Measurements from ENCODE around the gene LRRTM1.

LRRTM1 gene, protein sequence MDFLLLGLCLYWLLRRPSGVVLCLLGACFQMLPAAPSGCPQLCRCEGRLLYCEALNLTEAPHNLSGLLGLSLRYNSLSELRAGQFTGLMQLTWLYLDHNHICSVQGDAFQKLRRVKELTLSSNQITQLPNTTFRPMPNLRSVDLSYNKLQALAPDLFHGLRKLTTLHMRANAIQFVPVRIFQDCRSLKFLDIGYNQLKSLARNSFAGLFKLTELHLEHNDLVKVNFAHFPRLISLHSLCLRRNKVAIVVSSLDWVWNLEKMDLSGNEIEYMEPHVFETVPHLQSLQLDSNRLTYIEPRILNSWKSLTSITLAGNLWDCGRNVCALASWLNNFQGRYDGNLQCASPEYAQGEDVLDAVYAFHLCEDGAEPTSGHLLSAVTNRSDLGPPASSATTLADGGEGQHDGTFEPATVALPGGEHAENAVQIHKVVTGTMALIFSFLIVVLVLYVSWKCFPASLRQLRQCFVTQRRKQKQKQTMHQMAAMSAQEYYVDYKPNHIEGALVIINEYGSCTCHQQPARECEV

DNA sequence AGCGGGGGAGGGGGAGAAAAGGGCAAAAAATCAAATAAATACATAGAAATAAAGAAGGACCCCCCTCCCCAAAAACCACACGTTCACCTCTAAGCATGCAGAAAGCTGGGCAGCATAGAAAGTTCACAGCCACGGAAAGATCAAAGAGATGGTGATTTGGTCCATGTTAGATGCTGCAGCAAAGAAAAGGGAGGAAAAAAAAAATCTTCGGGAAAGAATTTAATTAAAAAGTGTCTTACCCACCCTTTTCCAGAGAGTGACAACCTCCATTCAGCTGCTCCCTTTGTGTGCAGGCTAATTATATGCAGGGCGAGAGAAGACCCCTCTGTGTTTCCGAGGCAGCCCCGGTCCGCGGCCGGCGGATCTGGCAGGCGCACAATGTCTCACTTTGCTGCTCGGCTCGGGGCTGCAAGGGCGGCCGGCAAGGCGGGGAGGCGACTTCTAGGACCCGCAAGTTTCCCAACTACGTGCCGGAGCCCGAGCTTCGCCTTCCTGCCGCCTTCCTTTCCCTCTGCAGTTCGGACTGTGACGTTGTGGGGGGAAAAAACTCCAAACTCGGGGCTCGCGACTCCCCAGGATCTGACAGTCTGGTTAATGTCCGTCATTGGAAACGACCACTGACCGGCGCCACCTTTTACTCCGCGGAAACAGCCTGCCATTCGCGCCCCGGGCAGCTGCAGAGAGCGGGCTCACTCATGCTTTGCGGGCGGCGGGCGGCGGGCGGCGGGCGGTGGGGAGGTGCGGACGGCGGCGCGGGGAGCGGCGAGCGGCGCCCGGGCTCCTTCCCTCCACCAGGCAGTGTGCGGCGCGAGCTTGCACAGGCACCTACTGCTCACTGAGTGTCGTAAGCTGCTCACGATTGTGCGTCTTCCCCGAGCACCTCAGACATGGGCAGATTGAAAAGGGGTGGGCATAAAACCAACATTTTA, at the start of gene LRRTM1:
TSS of gene LRRTM1 (minus strand) at position 844 of the 929 bp plus-strand sequence. CDS start 933 bp downstream, outside the sequence.
- no peak for DNase-seq

DNA sequence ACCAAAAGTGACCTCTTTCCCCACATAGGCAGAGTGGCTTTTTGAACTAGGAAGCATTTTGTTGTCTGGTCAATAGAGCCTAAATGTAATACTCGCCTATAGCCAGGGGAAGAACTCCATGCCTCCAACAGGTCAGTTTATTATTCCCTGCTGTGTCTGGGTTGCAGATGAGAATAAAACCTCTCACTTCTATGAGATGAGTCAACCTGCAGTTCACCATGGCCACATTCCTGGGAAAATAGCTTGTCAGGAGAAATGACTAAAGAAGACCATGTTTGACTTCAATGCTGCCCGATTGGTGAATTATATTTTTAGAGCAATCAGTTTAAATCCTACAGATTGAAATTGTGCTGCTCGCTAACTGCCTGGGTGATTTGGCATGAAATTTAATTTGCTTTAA, 46.7 kb upstream of the LRRTM1 start:
- no peak for DNase-seq

DNA sequence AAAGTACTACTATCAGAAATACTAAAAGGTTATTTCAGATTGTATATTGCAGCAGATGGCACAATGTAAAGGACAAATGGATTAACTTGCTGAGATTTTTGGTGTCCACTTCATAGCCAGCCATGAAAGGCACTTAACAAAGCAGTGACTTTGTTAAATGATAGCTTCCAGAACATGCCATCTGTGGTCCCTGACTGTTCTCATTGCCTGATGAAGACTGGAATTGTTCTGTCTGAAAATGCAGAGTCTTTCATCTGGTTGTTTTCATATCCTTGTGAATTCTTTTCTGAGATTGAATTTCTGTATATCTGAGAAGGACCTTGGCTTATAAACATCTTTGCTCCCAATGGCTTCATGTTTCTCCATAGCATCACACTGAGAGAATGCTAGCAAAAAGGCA, 44.4 kb upstream of the LRRTM1 start:
- DNase-seq: no peak

DNA sequence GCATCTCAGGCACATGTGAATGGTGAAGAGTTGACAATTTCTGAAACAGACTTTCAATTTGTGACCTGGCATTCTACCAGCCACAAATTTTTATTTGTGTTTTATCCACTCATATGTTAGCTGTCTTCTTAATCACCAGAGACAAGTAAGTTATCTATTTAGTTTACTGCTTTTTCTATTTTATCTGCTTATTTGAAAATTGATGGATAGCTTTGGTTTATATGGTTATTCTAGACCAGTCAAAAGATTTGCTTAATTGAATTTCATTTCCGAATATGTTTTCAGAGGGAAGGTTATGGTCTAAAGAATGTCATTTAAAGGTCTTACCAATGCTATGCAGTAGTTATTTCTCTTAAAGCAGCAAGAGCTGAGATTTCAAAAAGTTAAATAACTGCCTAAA, 43.5 kb upstream of the LRRTM1 start:
- DNase-seq: no peak

DNA sequence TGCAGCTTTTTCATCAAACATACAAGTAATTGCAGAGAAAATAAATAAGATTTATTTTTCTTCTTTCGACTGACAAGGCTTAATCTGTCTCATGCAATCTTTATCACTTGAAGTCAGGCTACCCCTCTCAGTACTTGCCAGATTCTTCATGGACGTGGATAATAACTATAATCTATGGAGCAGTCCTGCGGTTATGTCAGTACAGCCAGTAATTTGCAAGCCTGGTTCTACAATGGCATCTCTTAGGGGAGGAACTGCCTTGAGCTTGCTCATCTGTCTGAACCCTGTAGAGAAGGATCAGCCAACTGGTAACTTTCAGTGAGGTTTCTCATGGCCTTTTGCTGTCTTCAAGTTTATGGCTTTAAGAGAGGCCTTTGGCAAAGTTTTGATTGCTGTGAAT, 35.5 kb upstream of the LRRTM1 start:
- DNase-seq: no peak

DNA sequence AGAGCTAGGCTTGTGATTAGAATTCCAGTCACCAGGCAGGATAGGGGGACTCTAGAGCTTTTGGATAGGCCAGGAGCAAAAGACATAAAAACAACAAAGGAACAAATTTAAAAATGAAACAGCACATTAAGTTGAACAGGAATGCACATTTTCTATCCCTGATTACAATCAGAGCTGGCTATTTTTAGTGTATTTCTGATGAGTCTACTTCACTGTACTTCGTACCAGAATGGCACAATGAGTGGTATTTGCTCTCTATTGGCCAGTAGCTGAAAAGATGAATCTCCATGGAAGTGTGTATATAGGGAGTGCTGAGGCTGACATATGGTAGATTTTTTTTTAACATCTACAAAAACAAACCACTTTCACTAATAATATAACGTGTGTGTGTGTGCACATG, 34.2 kb upstream of the LRRTM1 start:
- no peak for DNase-seq

DNA sequence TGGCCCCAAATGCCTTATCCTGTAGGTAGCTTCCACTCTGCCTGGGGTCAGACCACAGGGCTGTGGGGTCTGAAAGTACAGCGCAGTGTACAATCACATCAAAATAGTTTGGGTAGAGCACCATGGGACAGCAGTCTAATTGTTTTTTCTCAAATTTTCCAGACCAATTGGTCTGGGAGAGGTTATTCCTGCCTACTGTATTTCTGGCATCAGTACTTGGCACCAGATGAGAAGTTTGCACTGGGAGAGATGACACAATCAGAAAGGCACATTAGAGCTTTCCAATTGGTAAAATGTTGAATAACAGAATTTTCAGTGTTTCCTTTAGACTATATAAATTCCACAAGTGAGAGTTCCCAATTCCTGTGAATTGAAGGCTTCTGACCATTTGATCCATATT, 30.9 kb upstream of the LRRTM1 start:
- DNase-seq: no peak

DNA sequence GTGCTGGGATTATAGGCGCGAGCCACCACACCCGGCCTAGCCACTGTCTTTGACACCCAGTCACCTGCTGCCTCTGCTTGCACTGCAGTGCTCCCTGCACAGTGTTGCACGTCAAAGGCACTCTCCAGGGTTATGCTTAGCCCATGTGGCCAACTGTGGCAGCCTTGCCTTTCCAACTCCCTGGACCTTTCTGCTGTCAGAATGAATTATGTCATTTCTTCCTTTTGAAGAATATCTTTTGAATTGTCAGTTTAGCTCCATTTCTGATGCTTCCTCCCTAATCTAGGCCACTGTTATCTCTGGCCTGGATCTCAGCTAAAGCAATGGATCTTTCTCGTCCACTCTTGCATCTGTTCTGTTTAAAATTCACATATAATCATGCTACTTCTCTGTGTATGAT, 29.3 kb upstream of the LRRTM1 start:
- DNase-seq: no peak

DNA sequence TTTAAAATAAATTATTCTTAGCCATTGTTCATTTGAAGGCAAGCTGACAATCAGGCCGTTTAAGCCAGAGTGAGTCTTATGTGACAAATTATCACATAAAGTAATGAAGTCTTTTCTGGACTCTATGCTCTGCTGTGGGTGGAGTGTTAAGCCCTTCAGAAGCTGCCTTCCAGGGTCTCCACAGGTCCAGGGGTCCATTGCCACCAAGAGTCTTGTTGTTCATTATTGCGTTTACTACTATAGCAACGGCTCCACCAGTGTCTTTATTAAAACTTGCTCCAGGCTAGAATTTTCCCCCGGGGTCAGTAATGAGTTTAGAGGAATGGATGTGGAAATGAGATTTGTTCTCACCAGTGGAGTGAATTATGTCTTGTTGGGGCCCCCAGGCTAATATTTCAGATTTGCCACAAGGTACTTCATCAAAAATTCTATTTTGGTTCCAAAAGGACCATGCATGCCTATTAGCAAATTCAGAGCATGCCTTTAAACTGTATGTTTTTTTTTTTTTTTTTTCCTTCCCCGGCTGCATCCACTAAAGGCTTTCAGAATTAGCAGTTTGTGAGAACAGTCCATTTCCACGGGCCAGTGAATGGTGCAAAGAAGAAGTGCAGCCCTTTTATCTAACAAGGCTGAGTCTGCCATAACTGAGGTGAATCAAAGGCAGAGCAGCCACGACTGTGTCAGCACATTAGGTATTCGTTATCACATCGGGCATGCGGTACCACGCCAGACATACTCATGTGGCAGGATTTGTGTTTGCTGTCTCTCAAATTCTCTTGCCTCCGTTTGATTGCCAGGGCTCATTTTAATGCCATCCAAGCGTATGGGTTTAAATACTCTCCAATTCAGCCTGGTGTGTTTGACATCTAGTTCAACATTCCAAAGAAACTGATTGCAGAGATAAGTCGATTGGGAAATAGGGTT, 26.2 kb upstream of the LRRTM1 start:
- DNase-seq: no peak

DNA sequence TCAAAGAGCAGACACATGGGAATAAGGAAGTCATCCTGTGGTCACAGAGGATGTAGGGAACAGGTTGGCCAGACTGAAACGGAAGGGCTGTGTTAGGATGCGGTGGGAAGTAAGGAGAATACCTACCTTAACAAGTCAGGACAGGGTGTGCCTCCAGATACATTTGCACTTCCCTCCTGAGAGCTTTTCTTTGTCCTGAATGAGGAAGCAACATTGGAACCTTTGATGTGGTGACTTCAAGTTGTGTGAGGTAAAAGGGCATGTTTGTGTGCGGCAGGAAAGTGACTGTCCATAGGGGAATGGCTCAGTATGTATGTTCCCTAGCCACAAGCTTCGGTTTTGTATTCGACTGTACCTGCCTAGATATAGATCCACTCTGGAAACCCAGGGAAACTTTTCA, 24.9 kb upstream of the LRRTM1 start:
- DNase-seq: no peak

DNA sequence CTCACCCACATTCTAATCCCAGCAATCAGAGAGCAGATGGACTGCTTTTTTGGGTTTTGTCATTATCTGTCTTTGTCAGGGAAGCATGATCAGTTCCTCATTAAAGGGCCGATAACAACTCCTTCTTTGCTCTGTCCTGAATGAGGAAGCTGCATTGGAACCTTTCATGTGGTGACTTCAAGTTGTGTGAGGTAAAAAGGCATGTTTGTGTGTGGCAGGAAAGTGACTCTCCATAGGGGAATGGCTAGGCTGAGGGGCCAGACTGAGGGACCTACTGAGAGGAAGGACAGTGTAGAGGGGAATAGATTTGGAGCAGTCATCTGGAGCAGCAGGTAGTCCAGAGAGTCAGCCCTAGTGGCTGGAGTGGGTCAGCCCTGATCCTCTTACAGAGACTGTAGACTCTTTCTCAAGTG, 23.6 kb upstream of the LRRTM1 start:
- no peak for DNase-seq

DNA sequence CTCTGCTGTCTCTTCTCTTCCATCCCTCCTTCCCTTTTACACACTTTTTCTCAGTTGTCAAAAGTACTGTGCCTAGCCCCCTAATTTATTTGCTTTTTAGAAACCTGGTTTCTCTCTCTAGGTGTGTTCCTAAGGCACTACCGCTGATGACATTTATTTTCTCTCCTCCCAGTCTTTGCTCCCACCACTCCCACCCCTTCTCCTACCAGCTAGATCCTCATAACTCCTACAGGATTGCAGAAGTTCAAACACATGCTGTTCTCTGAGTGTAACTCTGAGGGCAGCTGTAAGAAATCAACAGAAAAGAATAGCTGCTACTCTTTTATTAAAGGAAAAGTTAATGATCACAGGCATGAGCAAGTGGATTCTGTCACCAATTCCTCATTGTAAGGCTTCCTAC, 22.3 kb upstream of the LRRTM1 start:
- no peak for DNase-seq

DNA sequence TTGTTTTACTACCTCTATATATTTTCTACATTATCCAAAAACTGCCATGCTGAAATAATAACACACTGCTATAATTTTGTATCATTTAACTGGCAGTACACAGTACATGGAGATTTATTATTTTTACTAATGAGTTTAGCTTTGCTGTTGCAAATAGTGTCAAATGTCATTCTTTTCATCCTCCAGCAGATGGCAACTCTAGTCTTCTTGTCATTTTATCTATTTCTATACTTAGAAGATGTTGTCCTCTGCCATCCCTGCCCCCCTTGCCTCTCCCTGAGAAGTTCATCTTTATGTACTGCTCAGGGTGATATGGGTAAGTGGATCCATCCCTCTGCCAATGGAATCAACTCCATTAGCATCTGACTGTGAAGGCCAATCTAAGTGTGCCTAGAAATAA, 21.7 kb upstream of the LRRTM1 start:
- DNase-seq: no peak

DNA sequence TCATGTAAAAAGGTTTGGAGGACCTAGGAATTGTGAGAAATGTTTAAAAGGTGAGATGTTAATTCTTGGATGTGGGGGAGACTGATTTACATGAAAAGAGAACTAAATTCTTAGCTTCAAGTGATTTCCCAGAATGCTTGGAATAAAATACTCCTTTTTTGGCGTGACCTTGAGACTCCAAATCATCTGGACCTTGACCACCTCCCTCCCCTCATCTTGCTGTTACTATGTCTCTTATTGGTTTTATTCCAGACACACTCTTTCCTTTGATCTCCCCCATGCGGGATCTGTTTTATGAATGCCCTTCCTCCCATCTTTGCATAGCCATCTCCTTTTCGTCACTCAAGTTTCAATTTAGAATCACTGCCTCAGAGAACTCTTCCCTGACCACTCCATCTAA, 20.0 kb upstream of the LRRTM1 start:
- DNase-seq: no peak

DNA sequence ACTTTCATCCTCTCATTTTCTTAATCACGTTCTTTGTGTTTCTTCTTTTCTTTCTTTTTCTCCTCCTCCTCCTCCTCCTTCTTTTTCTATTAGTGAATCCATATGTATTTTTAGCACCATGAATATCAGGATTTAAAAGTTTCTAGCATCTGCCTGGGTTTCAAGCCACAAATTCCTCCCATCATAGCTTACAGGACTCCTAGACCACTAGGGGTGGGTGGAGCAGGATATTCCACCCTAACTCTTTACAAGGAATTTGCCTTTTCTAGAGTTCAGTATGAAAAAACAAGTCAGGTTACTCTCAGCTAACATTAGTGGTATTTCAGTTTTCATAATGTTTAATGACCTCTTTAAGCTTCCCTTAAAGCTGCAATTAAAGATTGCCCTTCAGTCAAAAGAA, 19.1 kb upstream of the LRRTM1 start:
- DNase-seq: no peak

DNA sequence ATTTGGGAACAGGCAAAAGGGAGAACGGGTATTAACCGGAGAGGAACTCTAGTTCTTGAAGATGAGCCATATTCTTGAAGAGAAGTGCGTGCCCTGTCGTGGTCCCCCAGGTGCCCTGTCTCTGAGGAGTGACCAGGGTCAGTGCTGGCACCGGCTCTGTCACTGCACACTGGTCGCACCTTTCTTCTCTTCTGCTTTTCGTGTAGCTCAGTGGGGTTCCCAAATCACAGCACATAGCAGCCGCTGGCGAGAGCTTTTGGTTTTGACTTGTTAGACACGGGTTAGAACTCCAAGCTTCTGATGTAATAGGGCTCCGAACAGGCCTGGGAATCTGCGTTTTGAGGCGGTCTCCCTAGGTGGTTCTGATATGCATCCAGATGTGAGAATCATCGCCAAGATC, 18.4 kb upstream of the LRRTM1 start:
- no peak for DNase-seq

DNA sequence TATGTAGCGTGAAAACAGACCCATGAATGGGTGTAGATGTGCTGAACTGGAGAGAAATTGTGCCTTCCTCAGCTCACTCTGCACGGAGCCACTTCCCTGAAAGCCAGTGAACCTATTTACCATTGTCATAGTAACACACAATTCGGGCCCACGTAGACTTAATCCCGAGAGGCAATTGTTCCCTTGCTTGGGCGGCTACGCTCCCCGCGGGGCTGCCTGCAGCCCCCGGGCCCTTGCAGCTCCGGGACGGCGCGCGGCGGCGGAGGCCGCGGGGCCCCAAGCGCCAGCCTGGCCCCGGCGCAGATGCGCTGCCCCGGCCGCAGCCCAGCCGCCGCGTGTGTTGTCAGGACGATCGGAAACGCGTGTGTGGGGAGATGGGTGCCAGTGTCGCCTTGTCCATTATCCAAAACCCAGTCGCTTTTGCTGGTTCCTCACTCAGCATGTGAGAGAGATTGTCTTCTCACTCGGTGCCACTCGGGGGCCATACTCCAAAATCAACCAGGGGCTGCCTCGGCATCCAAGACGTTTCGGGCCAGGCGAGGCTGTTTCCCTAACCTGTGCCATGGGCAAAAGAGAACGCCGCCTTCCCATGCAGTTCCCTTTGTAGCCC, 17.9 kb upstream of the LRRTM1 start:
- DNase-seq: no peak

DNA sequence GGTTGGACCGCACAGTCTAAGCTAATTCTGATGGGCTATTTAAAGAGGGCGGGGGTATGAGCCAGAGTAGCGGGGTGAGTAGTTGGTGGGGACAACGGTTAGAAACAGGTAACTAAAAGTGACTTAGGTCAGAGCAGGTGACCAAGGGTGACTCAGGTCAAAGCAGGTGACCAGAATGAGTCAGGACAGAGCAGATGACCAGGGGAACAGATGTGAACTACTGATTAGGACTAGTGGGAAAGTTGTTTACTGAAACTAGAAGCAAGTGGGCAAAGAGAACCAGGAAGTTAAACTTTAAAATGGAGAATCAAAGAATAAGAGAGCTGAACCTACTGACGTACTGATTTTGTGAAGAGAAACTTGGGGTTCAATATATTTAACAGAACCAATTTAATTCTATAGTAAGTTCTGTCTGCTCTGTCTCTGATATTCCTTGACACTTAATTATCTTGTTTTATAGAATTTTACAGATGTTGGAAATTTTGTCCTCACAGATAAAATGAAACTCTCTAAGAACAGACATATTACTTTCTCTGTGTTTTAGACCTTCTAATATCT, 7.8 kb upstream of the LRRTM1 start:
- DNase-seq: no peak

DNA sequence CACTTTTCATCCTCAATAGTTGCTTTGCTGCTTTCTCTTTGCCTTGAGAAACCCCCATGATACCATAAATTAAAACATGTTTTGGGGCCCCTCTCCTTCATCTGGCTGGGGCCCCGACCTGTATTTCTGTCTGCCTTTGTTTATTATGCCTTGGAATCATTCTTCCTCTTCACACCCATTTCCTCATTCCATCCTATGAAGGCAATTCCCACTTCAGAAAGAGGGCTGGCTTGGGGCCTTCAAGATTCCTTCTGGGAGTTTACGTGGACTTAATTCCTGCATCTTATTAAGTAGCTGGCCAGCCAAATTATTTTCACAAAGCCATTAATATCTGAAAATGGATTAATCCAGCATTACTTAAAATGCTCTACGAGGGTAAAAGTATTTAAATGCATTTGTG, 6.8 kb upstream of the LRRTM1 start:
- DNase-seq: no peak

DNA sequence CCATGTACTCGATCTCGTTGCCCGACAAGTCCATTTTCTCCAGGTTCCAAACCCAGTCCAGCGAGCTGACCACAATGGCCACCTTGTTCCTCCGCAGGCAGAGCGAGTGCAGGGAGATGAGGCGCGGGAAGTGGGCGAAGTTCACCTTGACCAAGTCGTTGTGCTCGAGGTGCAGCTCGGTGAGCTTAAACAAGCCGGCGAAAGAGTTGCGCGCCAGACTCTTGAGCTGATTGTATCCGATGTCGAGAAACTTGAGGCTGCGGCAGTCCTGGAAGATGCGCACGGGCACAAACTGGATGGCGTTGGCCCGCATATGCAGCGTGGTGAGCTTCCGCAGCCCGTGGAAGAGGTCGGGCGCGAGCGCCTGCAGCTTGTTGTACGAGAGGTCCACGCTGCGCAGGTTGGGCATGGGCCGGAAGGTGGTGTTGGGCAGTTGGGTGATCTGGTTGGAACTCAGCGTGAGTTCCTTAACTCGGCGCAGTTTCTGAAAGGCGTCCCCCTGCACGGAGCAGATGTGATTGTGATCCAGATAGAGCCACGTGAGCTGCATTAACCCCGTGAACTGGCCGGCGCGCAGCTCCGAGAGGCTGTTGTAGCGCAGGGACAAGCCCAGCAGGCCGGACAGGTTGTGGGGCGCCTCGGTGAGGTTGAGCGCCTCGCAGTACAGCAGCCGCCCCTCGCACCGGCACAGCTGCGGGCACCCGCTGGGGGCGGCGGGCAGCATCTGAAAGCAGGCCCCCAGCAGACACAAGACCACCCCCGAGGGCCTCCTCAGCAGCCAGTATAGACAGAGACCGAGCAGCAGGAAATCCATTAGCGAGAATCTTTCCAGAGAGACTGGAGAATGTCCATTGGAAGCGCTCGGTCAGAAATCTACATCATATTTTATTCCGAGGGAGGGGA, 1.3 kb downstream of the LRRTM1 start:
- no peak for DNase-seq

Data from HCEC 1CT (cell line).